RWPE1 (cell line): Measurements from ENCODE around the gene SPOCD1.
A peak's percentile ranks its signal among the peaks of the same experiment; 100 is the strongest.

Experiments used
- CTCF ChIA-PET: fragments of 350-600 bp; sonication (Branson Sonifier 250); formaldehyde crosslinking; extraction: SDS; loops from one replicate; lab custom pipeline; 2021; lab: Yijun Ruan, JAX
- POLR2A ChIA-PET: fragments of 400-600 bp; formaldehyde crosslinking; extraction: SDS; loops from one replicate; lab custom pipeline; 2020; ENCODE audit warnings: antibody characterized with exemption; ENCODE audit not compliant: low non-redundant PET; lab: Yijun Ruan, JAX
- DNase-seq: peaks from one replicate; pipeline ENCODE4 v3.0.0; 2012; ENCODE audit warnings: low spot score
- H3K27ac ChIP-seq: fragments of 450-650 bp; 2 replicates; pipeline ENCODE4 v1.5.1; 2017
- TF ChIP-seq, protein P1 (sequence below): fragments of 450-650 bp; conservative IDR thresholded peaks from 2 replicates; pipeline ENCODE4 v1.5.1; 2017; ENCODE audit warnings: low read depth, mild to moderate bottlenecking

The SPOCD1 gene

GRCh38 chr1:31772669-31773248 lies 43.1 kb downstream of the SPOCD1 start:
- POLR2A ChIA-PET: no interaction called here
- H3K27ac ChIP-seq: no peak overlapping the region
- TF ChIP-seq, protein P1, sequence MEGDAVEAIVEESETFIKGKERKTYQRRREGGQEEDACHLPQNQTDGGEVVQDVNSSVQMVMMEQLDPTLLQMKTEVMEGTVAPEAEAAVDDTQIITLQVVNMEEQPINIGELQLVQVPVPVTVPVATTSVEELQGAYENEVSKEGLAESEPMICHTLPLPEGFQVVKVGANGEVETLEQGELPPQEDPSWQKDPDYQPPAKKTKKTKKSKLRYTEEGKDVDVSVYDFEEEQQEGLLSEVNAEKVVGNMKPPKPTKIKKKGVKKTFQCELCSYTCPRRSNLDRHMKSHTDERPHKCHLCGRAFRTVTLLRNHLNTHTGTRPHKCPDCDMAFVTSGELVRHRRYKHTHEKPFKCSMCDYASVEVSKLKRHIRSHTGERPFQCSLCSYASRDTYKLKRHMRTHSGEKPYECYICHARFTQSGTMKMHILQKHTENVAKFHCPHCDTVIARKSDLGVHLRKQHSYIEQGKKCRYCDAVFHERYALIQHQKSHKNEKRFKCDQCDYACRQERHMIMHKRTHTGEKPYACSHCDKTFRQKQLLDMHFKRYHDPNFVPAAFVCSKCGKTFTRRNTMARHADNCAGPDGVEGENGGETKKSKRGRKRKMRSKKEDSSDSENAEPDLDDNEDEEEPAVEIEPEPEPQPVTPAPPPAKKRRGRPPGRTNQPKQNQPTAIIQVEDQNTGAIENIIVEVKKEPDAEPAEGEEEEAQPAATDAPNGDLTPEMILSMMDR: no peak
- DNase-seq: no peak
- CTCF ChIA-PET: no interaction called here

DNA sequence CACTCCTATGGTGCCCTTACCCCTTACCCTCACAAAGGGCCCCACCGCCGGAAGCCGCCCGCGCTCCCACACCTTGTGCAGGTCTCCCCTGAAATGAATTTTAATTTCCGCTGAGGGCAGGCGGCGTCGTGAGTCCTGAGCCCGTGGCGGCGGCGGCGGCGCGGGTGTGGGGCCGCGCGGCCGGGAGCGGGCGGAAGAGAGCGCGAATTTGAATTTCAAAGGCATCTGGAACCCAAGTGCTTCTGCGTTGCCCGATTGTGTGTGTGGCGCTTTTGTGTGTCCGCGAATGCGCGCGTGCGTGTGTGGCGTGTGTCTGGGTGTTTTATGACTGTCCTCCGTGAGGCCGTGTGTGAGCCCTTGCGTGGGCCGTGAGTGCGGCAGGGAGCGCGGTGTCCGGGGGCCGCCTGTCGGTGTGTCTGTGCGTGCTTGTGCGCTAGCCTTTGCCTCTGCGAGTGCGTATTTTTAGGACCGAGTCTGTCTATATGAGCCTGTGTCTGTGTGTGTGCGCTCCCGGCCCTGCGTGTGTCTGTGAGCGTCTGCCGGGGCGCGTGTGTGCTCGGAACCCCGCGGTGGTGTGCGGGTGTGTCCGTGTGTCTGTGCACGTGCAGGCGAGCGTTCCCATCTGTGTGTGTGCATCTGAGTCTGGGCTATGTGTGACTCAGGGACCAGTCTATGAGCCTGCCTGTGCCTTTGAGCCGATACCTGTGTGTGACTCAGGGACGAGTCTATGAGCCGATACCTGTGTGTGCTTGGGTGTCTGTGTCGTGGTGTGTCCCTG lies 43.7 kb downstream of the SPOCD1 start:
- POLR2A ChIA-PET: no interaction called here

DNA sequence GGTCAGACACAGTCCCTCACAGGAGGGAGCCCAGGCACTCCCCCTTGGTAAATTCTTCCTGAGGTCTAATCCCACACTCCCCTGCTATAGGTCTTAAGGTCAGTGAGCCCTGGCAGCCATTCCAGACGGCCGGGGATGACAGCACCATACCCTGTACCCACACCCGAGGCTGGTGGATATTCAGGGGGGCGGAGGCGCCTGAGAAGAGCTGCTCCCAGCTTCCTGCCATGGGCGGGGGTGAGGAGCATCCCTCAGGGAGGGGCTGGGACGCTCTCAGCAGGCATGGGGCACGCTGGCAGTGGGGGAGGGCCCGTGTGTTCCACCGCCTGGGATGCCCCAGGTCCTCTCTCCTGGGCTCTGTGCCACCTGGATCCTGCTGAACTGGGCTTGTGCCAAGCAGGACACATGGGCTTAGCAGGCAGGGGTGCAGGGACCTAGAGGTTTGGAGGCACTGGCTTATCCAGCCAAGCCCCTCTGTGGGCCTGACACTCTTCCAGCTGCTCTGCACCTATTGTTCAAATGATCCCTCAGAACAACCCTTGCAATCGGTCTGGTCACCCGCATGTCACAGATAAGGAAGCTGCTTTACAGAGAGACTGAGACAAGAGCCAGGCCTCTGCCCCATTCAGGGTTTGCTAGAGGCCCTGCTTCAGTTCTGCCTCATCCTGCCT lies 46.0 kb downstream of the SPOCD1 start:
- ChIA-PET POLR2A (no interaction called here), CTCF (interaction anchor here (1.3 kb wide), 1 partner anchor 9 kb away, joined by 4 read pairs; no protein-coding TSS in a partner anchor)
- peak overlapping the region; percentile 60 for H3K27ac ChIP-seq
- no peak for DNase-seq
- TF ChIP-seq, protein P1: no peak

More for the DNA sequence above, 43.7 kb downstream of the SPOCD1 start:
- CTCF ChIA-PET: no interaction called here
- TF ChIP-seq, protein P1: no peak
- no peak overlapping the region for H3K27ac ChIP-seq
- DNase-seq: peak; percentile 51

GRCh38 chr1:31768939-31769704 lies 46.7 kb downstream of the SPOCD1 start:
- TF ChIP-seq, protein P1: no peak
- ChIA-PET CTCF (interaction anchor here (1.3 kb wide), 1 partner anchor 8 kb away, joined by 4 read pairs; no protein-coding TSS in a partner anchor), POLR2A (no interaction called here)
- no peak for DNase-seq
- 0 out of 2 replicates have a peak overlapping the region, but pooled peaks have one; percentile 60 for H3K27ac ChIP-seq

DNA sequence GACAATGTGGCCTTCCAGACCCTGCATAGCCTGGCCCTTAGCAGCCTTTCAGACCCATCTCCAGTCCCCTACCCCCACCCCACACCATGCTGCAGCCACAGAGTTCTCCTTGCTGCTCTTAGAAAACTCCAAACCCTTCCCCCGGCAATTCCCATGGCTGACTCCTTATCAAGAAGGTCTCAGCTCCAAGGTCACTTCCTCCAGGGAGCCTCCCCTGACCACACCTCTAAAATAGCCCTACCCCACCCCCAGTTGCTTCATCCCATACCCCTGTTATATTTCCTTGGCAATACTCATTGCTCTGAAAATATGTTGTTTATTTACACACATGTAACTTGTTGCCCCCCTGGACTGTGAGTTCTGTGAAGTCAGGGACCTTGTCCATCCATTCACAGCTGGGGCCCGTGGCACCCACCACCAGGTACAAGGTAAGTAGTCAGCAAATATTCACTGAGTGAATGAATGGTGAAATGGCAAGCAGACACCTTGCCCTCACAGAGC lies 47.4 kb downstream of the SPOCD1 start:
- no peak for DNase-seq
- ChIA-PET POLR2A (no interaction called here), CTCF (no interaction called here)
- no peak overlapping the region for H3K27ac ChIP-seq
- TF ChIP-seq, protein P1: no peak
